ENCODE data around the gene ELF5.

GRCh38 chr11:34481307-34481706, 32.3 kb downstream of the ELF5 start:
- TF ChIP-seq CTCF (IDR thresholded peaks at IDR 0.05) (no peak), POLR2A (IDR thresholded peaks at IDR 0.05) (no peak), POLR2AphosphoS5 (IDR thresholded peaks at IDR 0.05) (no peak)

All from prostate gland (tissue), 2 donors.